NT2/D1 (cell line): Measurements from ENCODE around the gene BPIFB4.

Experiments
- DNase-seq: peaks from one replicate; pipeline ENCODE4 v3.0.0-alpha.2; 2011; ENCODE audit warnings: low read depth, low spot score
- H3K27me3 ChIP-seq: 2 replicates; pipeline ENCODE4 v1.6.0; 2011; ENCODE audit warnings: mild to moderate bottlenecking; ENCODE audit not compliant: insufficient read length, insufficient read depth
- H3K36me3 ChIP-seq: 2 replicates; pipeline ENCODE4 v1.6.1; 2011; ENCODE audit warnings: mild to moderate bottlenecking, low read length, mixed read lengths; ENCODE audit not compliant: insufficient read depth, insufficient read length
- H3K4me1 ChIP-seq: 2 replicates; pipeline ENCODE4 v1.5.1; 2011; ENCODE audit not compliant: insufficient read depth, insufficient read length
- H3K4me3 ChIP-seq: 2 replicates; pipeline ENCODE4 v1.5.1; 2011; ENCODE audit warnings: low read depth; ENCODE audit not compliant: insufficient read length
- H3K9ac ChIP-seq: 2 replicates; pipeline ENCODE4 v1.6.0; 2011; ENCODE audit warnings: low read depth; ENCODE audit not compliant: insufficient read length
- H3K9me3 ChIP-seq: 2 replicates; pipeline ENCODE4 v1.5.1; 2011; ENCODE audit warnings: mild to moderate bottlenecking, low read length; ENCODE audit not compliant: insufficient read depth
- SUZ12 ChIP-seq: IDR thresholded peaks from 2 replicates; pipeline ENCODE4 v1.6.1; 2011; ENCODE audit not compliant: insufficient read length, insufficient read depth; ENCODE audit errors: extremely low read depth
- YY1 ChIP-seq: IDR thresholded peaks from 2 replicates; pipeline ENCODE4 v1.6.1; 2011; ENCODE audit not compliant: insufficient read length, insufficient read depth
- ZNF274 ChIP-seq: IDR thresholded peaks from 2 replicates; pipeline ENCODE4 v1.6.1; 2011; ENCODE audit warnings: mild to moderate bottlenecking, low read depth, low read length

BPIFB4 gene

GRCh38 chr20:33076662-33077372 is 2.6 kb upstream of the BPIFB4 start:
- no peaks in the 10 kb centered on the region for H3K36me3 ChIP-seq
- DNase-seq, result no peak
- peaks cover 7% of the 10 kb centered on the region for H3K4me1 ChIP-seq
- no peak overlapping the region for H3K4me3 ChIP-seq
- H3K9me3 ChIP-seq, result no peaks in the 10 kb centered on the region
- H3K9ac ChIP-seq, result no peak overlapping the region
- H3K27me3 ChIP-seq, result no peaks in the 10 kb centered on the region
- no peak for TF ChIP-seq SUZ12
- TF ChIP-seq ZNF274, result no peak
- no peak for TF ChIP-seq YY1

- no peak overlapping the region for H3K4me3 ChIP-seq
- H3K4me1 ChIP-seq, result peaks cover 7% of the 10 kb centered on the region
- H3K27me3 ChIP-seq, result no peaks in the 10 kb centered on the region
- H3K9me3 ChIP-seq, result no peaks in the 10 kb centered on the region
- no peak overlapping the region for H3K9ac ChIP-seq
- no peak for DNase-seq
- H3K36me3 ChIP-seq, result no peaks in the 10 kb centered on the region
- TF ChIP-seq ZNF274 (no peak), YY1 (no peak), SUZ12 (no peak)
Observed at GRCh38 chr20:33081411-33082154, 2.1 kb downstream of the BPIFB4 start.

GRCh38 chr20:33082546-33082945 is 3.1 kb downstream of the BPIFB4 start:
- H3K9me3 ChIP-seq, result no peaks in the 10 kb centered on the region
- H3K36me3 ChIP-seq, result no peaks in the 10 kb centered on the region
- H3K4me3 ChIP-seq, result no peak overlapping the region
- H3K4me1 ChIP-seq, result peaks cover 2% of the 10 kb centered on the region
- no peak for DNase-seq
- no peak for TF ChIP-seq ZNF274
- TF ChIP-seq SUZ12, result no peak
- no peak for TF ChIP-seq YY1
- no peaks in the 10 kb centered on the region for H3K27me3 ChIP-seq
- no peak overlapping the region for H3K9ac ChIP-seq

- no peak overlapping the region for H3K9ac ChIP-seq
- TF ChIP-seq ZNF274 (no peak), YY1 (no peak), SUZ12 (no peak)
- H3K36me3 ChIP-seq, result no peaks in the 10 kb centered on the region
- H3K27me3 ChIP-seq, result no peaks in the 10 kb centered on the region
- H3K4me3 ChIP-seq, result no peak overlapping the region
- no peak for DNase-seq
- no peaks in the 10 kb centered on the region for H3K4me1 ChIP-seq
- H3K9me3 ChIP-seq, result no peaks in the 10 kb centered on the region
Observed at GRCh38 chr20:33083544-33084340, 4.3 kb downstream of the BPIFB4 start.

- no peaks in the 10 kb centered on the region for H3K36me3 ChIP-seq
- TF ChIP-seq YY1 (no peak), SUZ12 (no peak), ZNF274 (no peak)
- DNase-seq, result no peak
- no peak overlapping the region for H3K4me3 ChIP-seq
- peaks cover 2% of the 10 kb centered on the region for H3K4me1 ChIP-seq
- no peaks in the 10 kb centered on the region for H3K27me3 ChIP-seq
- H3K9me3 ChIP-seq, result no peaks in the 10 kb centered on the region
- H3K9ac ChIP-seq, result no peak overlapping the region
Observed at GRCh38 chr20:33084722-33085121, 5.3 kb downstream of the BPIFB4 start.

GRCh38 chr20:33086052-33086722 is 6.7 kb downstream of the BPIFB4 start:
- TF ChIP-seq YY1, result no peak
- no peak for TF ChIP-seq SUZ12
- no peak for TF ChIP-seq ZNF274
- no peaks in the 10 kb centered on the region for H3K27me3 ChIP-seq
- H3K4me1 ChIP-seq, result peaks cover 2% of the 10 kb centered on the region
- DNase-seq, result no peak
- H3K4me3 ChIP-seq, result no peak overlapping the region
- no peak overlapping the region for H3K9ac ChIP-seq
- H3K36me3 ChIP-seq, result no peaks in the 10 kb centered on the region
- H3K9me3 ChIP-seq, result no peaks in the 10 kb centered on the region

- Histone ChIP-seq H3K9ac (no peak overlapping the region), H3K27me3 (no peaks in the 10 kb centered on the region), H3K4me1 (peaks cover 2% of the 10 kb centered on the region), H3K36me3 (no peaks in the 10 kb centered on the region), H3K4me3 (no peak overlapping the region), H3K9me3 (no peaks in the 10 kb centered on the region)
- DNase-seq, result no peak
- no peak for TF ChIP-seq SUZ12
- TF ChIP-seq YY1, result no peak
- TF ChIP-seq ZNF274, result no peak
Observed at GRCh38 chr20:33091147-33091546, 11.7 kb downstream of the BPIFB4 start.
